GM21528 (cell line): ENCODE results near the gene ALDH9A1.
"Not testable (repeated sequence)": the region's sequence is repeated elsewhere in the genome, so short reads cannot be mapped to it uniquely, and the experiment has no call there.

Experiments
- ATAC-seq: cut with Tn5 transposase; IDR thresholded peaks from one replicate; pipeline ENCODE4 v1.9.1; 2021; ENCODE audit warnings: mild to moderate bottlenecking, moderate library complexity; ENCODE audit not compliant: unreplicated experiment, low FRiP score

ALDH9A1 gene

GRCh38 chr1:165647970-165648369 is 50.4 kb downstream of the ALDH9A1 start:
- ATAC-seq: no peak

- no peak for ATAC-seq
Observed at GRCh38 chr1:165647517-165647916, 50.8 kb downstream of the ALDH9A1 start.

GRCh38 chr1:165645654-165646366 is 52.6 kb downstream of the ALDH9A1 start:
- ATAC-seq: no peak

GRCh38 chr1:165644064-165644735 is 54.2 kb downstream of the ALDH9A1 start:
- no peak for ATAC-seq

GRCh38 chr1:165641231-165641987 is 57.0 kb downstream of the ALDH9A1 start:
- ATAC-seq: no peak

GRCh38 chr1:165639821-165640623 is 58.3 kb downstream of the ALDH9A1 start:
- ATAC-seq: no peak

GRCh38 chr1:165638211-165638610 is 60.2 kb downstream of the ALDH9A1 start:
- ATAC-seq: not testable (repeated sequence)

GRCh38 chr1:165637427-165637826 is 60.9 kb downstream of the ALDH9A1 start:
- ATAC-seq: no peak

GRCh38 chr1:165635823-165636222 is 62.5 kb downstream of the ALDH9A1 start:
- no peak for ATAC-seq

- no peak for ATAC-seq
Observed at GRCh38 chr1:165635329-165635728, 63.0 kb downstream of the ALDH9A1 start.

GRCh38 chr1:165634154-165634921 is 64.0 kb downstream of the ALDH9A1 start:
- no peak for ATAC-seq

GRCh38 chr1:165633614-165634013 is 64.7 kb downstream of the ALDH9A1 start:
- no peak for ATAC-seq

- no peak for ATAC-seq
Observed at GRCh38 chr1:165632491-165632890, 65.9 kb downstream of the ALDH9A1 start.

- ATAC-seq: no peak
Observed at GRCh38 chr1:165632152-165632469, 66.3 kb downstream of the ALDH9A1 start.

GRCh38 chr1:165631342-165632151 is 66.8 kb downstream of the ALDH9A1 start:
- peak; percentile 35 for ATAC-seq

GRCh38 chr1:165630629-165631341 is 67.6 kb downstream of the ALDH9A1 start, which contains the start of gene MGST3:
TSS of gene MGST3 (plus strand) at chr1:165631234. CDS start at chr1:165649848, 18,614 bp downstream.
- ATAC-seq: peak; percentile 89

GRCh38 chr1:165629848-165630628 is 68.3 kb downstream of the ALDH9A1 start:
- peak; percentile 0 for ATAC-seq

GRCh38 chr1:165629151-165629550 is 69.2 kb downstream of the ALDH9A1 start:
- ATAC-seq: no peak
